Measurements from ENCODE around the gene CUL4B. TPM values are rescaled to one million over a fixed set of nuclear protein-coding genes. Genes with fewer than 3 reads are reported as not detected.

CUL4B gene
- total and polyA plus RNA-seq, 2 experiments from 2014 or later, result 12.7 to 42.9 TPM

GRCh38 chrX:120522820-120523219 is 37.9 kb downstream of the CUL4B start:
- no peak for ATAC-seq
- no peaks in the 10 kb centered on the region for H3F3A ChIP-seq (replicated peaks; ENCODE audit: low read depth)
- H3K4me3 ChIP-seq, result no peak overlapping the region
- H3K4me3 Mint-ChIP-seq, result no peak overlapping the region
- H3K79me2 ChIP-seq (replicated peaks; ENCODE audit: insufficient read depth), result no peaks in the 10 kb centered on the region
- no peak overlapping the region for H3K27ac Mint-ChIP-seq
- no peaks in the 10 kb centered on the region for H3K27me3 ChIP-seq (ENCODE audit: insufficient read depth)
- H3K9me2 ChIP-seq (ENCODE audit: insufficient read depth), result no peaks in the 10 kb centered on the region
- H3K4me1 Mint-ChIP-seq, result no peaks in the 10 kb centered on the region
- no peaks in the 10 kb centered on the region for H3K36me3 ChIP-seq (ENCODE audit: insufficient read depth)
- no peaks in the 10 kb centered on the region; the same call in 2 of the 3 replicates for H3K36me3 Mint-ChIP-seq (ENCODE audit: low read depth)
- no peaks in the 10 kb centered on the region for H3K27me3 Mint-ChIP-seq (ENCODE audit: insufficient read depth, low read depth, poor library complexity)
- no peaks in the 10 kb centered on the region for H3K9me3 Mint-ChIP-seq
- H3K4me2 ChIP-seq, result no peak overlapping the region
- DNase-seq (ENCODE audit: low spot score), result no peak
- no peak overlapping the region for H2AFZ ChIP-seq
- no peak for TF ChIP-seq EZH2 (IDR thresholded peaks at IDR 0.05; ENCODE audit: low read depth, unreplicated experiment)
- no peak for TF ChIP-seq ZNF331 (CRISPR knock-in tag; IDR thresholded peaks at IDR 0.05; ENCODE audit: low read depth)
- no peak for TF ChIP-seq REST (IDR thresholded peaks at IDR 0.05; ENCODE audit: unreplicated experiment)
- TF ChIP-seq ZNF462 (CRISPR knock-in tag; IDR thresholded peaks at IDR 0.05), result no peak
- TF ChIP-seq POLR2AphosphoS5 (IDR thresholded peaks at IDR 0.05; ENCODE audit: low read depth), result no peak
- TF ChIP-seq ZNF114 (CRISPR knock-in tag; IDR thresholded peaks at IDR 0.05), result no peak
- no peak for TF ChIP-seq STAT1 (IDR thresholded peaks at IDR 0.05; ENCODE audit: unreplicated experiment)
- no peaks in the 10 kb centered on the region for H3K4me1 ChIP-seq (ENCODE audit: insufficient read depth)
- H3K27ac ChIP-seq (ENCODE audit: low read depth), result no peak overlapping the region
- no peaks in the 10 kb centered on the region for H4K20me1 ChIP-seq (replicated peaks; ENCODE audit: insufficient read depth)

Measured in GM23338 (cell line).